Activated naive CD4-positive, alpha-beta T cell treated with anti-CD3 and anti-CD28 coated beads, Interleukin-2, amount 50 U/mL, for 72 hours (primary cell): Measurements from ENCODE around the gene ART4. TPM values are rescaled to one million over a fixed set of nuclear protein-coding genes. Genes with fewer than 3 reads are reported as not detected.

Experiments used
- ATAC-seq, 2 donors: fragments of 150-1000 bp; cut with Tn5 transposase; 2 replicates each; pipeline ENCODE4 v1.10.0; 2021; ENCODE audit warnings: mild to moderate bottlenecking in 2 of 2, moderate library complexity in 2 of 2
- DNase-seq, 2 donors: peaks; one replicate each; pipeline ENCODE4 v3.0.0; 2021 to 2022; ENCODE audit warnings: low spot score in 2 of 2
- H3K27ac Mint-ChIP-seq, 2 donors: one replicate each; pipeline ENCODE4 v1.8.0; 2022; ENCODE audit warnings: mild to moderate bottlenecking in 2 of 2, mixed read lengths in 2 of 2
- H3K36me3 Mint-ChIP-seq, 2 donors: one replicate each; pipeline ENCODE4 v1.8.0; 2022; ENCODE audit warnings: mixed read lengths in 2 of 2
- H3K9me3 Mint-ChIP-seq, 2 donors: one replicate each; pipeline ENCODE4 v1.8.0; 2022; ENCODE audit warnings: mixed read lengths in 2 of 2
- total RNA-seq, 2 donors: library from RNA; stranded (reverse); gene quantifications; one replicate each; pipeline ENCODE4 v1.2.3, GENCODE V29; 2022

The ART4 gene
- total RNA-seq, result not detected

- DNase-seq, result no peak
- ATAC-seq, result no peak
- Mint-ChIP-seq H3K9me3 (no peaks in the 10 kb centered on the region), H3K36me3 (no peaks in the 10 kb centered on the region), H3K27ac (no peak within 1 kb of the TSS)
Measured at GRCh38 chr12:14843425-14843887, at the start of gene ART4. TSS of gene ART4 (minus strand) at chr12:14843526. CDS start at chr12:14843113, 413 bp downstream.

GRCh38 chr12:14892726-14893505, 49.6 kb upstream of the ART4 start:
- DNase-seq (no peak), ATAC-seq (no peak)
- Mint-ChIP-seq H3K36me3 (no peaks in the 10 kb centered on the region), H3K9me3 (no peaks in the 10 kb centered on the region), H3K27ac (no peak overlapping the region)

- no peak for ATAC-seq
- no peak for DNase-seq
- no peaks in the 10 kb centered on the region for H3K36me3 Mint-ChIP-seq
- H3K9me3 Mint-ChIP-seq, result no peaks in the 10 kb centered on the region
- no peak overlapping the region for H3K27ac Mint-ChIP-seq
Measured at GRCh38 chr12:14890701-14891100, 47.4 kb upstream of the ART4 start.

GRCh38 chr12:14886271-14886670, 42.9 kb upstream of the ART4 start:
- no peak overlapping the region for H3K27ac Mint-ChIP-seq
- ATAC-seq (no peak), DNase-seq (no peak)
- no peaks in the 10 kb centered on the region for H3K9me3 Mint-ChIP-seq
- H3K36me3 Mint-ChIP-seq, result no peaks in the 10 kb centered on the region

- Mint-ChIP-seq H3K9me3 (no peaks in the 10 kb centered on the region), H3K27ac (peak within 1 kb of the TSS in 1 of 2 donors; percentile 61), H3K36me3 (peaks cover 0 to 2% of the 10 kb centered on the region in 2 donors)
- DNase-seq (no peak), ATAC-seq (no peak)
Measured at GRCh38 chr12:14885718-14886221, 42.4 kb upstream of the ART4 start, which contains the start of gene MGP. TSS of gene MGP (minus strand) at chr12:14885854. CDS start at chr12:14885791, 63 bp downstream.

- DNase-seq, result peak in 1 of 2 donors; percentile 69
- H3K27ac Mint-ChIP-seq, result peak overlapping the region in 1 of 2 donors; percentile 61
- ATAC-seq, result peak; percentile 94
- peaks cover 0 to 6% of the 10 kb centered on the region in 2 donors for H3K9me3 Mint-ChIP-seq
- H3K36me3 Mint-ChIP-seq, result peaks cover 9 to 15% of the 10 kb centered on the region in 2 donors
Measured at GRCh38 chr12:14884458-14884878, 41.1 kb upstream of the ART4 start.

GRCh38 chr12:14883686-14884085, 40.4 kb upstream of the ART4 start:
- DNase-seq (no peak), ATAC-seq (no peak)
- H3K9me3 Mint-ChIP-seq, result peaks cover 0 to 6% of the 10 kb centered on the region in 2 donors
- no peak overlapping the region for H3K27ac Mint-ChIP-seq
- peaks cover 9 to 16% of the 10 kb centered on the region in 2 donors for H3K36me3 Mint-ChIP-seq

GRCh38 chr12:14880890-14881453, 37.6 kb upstream of the ART4 start:
- Mint-ChIP-seq H3K27ac (no peak overlapping the region), H3K9me3 (peaks cover 0 to 6% of the 10 kb centered on the region in 2 donors), H3K36me3 (peaks cover 9 to 16% of the 10 kb centered on the region in 2 donors)
- ATAC-seq, result no peak
- DNase-seq, result no peak

GRCh38 chr12:14879222-14879933, 36.1 kb upstream of the ART4 start:
- peaks cover 9 to 16% of the 10 kb centered on the region in 2 donors for H3K36me3 Mint-ChIP-seq
- H3K27ac Mint-ChIP-seq, result no peak overlapping the region
- ATAC-seq, result no peak
- DNase-seq, result no peak
- peaks cover 0 to 6% of the 10 kb centered on the region in 2 donors for H3K9me3 Mint-ChIP-seq

- ATAC-seq (no peak), DNase-seq (no peak)
- H3K9me3 Mint-ChIP-seq, result peaks cover 0 to 6% of the 10 kb centered on the region in 2 donors
- no peak overlapping the region for H3K27ac Mint-ChIP-seq
- H3K36me3 Mint-ChIP-seq, result peaks cover 9 to 16% of the 10 kb centered on the region in 2 donors
Measured at GRCh38 chr12:14878488-14878887, 35.2 kb upstream of the ART4 start.

- no peak overlapping the region for H3K27ac Mint-ChIP-seq
- H3K36me3 Mint-ChIP-seq, result peaks cover 9 to 16% of the 10 kb centered on the region in 2 donors
- ATAC-seq (no peak), DNase-seq (no peak)
- peaks cover 0 to 6% of the 10 kb centered on the region in 2 donors for H3K9me3 Mint-ChIP-seq
Measured at GRCh38 chr12:14876833-14877232, 33.5 kb upstream of the ART4 start.

GRCh38 chr12:14874882-14875281, 31.6 kb upstream of the ART4 start:
- Mint-ChIP-seq H3K9me3 (peaks cover 0 to 5% of the 10 kb centered on the region in 2 donors), H3K36me3 (peaks cover 3 to 6% of the 10 kb centered on the region in 2 donors), H3K27ac (no peak overlapping the region)
- ATAC-seq (no peak), DNase-seq (no peak)

- Mint-ChIP-seq H3K36me3 (no peaks in the 10 kb centered on the region), H3K27ac (no peak overlapping the region), H3K9me3 (no peaks in the 10 kb centered on the region)
- DNase-seq (no peak), ATAC-seq (no peak)
Measured at GRCh38 chr12:14873440-14874185, 30.3 kb upstream of the ART4 start.

- no peak for ATAC-seq
- no peak for DNase-seq
- peaks cover 7 to 11% of the 10 kb centered on the region in 2 donors for H3K9me3 Mint-ChIP-seq
- H3K27ac Mint-ChIP-seq, result no peak overlapping the region
- H3K36me3 Mint-ChIP-seq, result peaks cover 7 to 13% of the 10 kb centered on the region in 2 donors
Measured at GRCh38 chr12:14871886-14872285, 28.6 kb upstream of the ART4 start.

- H3K27ac Mint-ChIP-seq, result no peak overlapping the region
- peaks cover 7 to 11% of the 10 kb centered on the region in 2 donors for H3K9me3 Mint-ChIP-seq
- DNase-seq (no peak), ATAC-seq (no peak)
- peaks cover 7 to 13% of the 10 kb centered on the region in 2 donors for H3K36me3 Mint-ChIP-seq
Measured at GRCh38 chr12:14871247-14871646, 27.9 kb upstream of the ART4 start.

GRCh38 chr12:14868916-14869506, 25.7 kb upstream of the ART4 start:
- Mint-ChIP-seq H3K9me3 (peaks cover 15 to 24% of the 10 kb centered on the region in 2 donors), H3K36me3 (peaks cover 13% of the 10 kb centered on the region in 2 donors), H3K27ac (no peak overlapping the region)
- no peak for DNase-seq
- peak in 1 of 2 donors; percentile 13 for ATAC-seq
